AG04449 (cell line): Measurements from ENCODE around the gene OTOGL.

Experiments
- CTCF ChIA-PET: fragments of 350-600 bp; formaldehyde crosslinking; extraction: SDS; loops from one replicate; lab custom pipeline; 2021; ENCODE audit warnings: antibody characterized with exemption; lab: Yijun Ruan, JAX
- POLR2A ChIA-PET: fragments of 400-600, 350-600 bp; formaldehyde crosslinking; extraction: SDS; loops from one replicate; lab custom pipeline; 2020; ENCODE audit warnings: antibody characterized with exemption, inconsistent platforms; lab: Yijun Ruan, JAX
- DNase-seq: peaks from one replicate; pipeline ENCODE4 v3.0.0-alpha.2; 2010; ENCODE audit warnings: low read depth, low spot score
- H3K4me3 ChIP-seq: 2 replicates; pipeline ENCODE4 v1.5.1; 2011; ENCODE audit warnings: low read depth, mild to moderate bottlenecking, control low read depth, low read length
- CTCF ChIP-seq: IDR thresholded peaks from one replicate; pipeline ENCODE4 v1.5.1; 2011; ENCODE audit warnings: mild to moderate bottlenecking, moderate library complexity, low read length, control low read depth, inconsistent platforms; ENCODE audit not compliant: insufficient read depth; ENCODE audit errors: missing control alignments

OTOGL gene

GRCh38 chr12:80161612-80162011 is 62.3 kb downstream of the OTOGL start:
- POLR2A ChIA-PET = no interaction called here
- CTCF ChIA-PET = interaction anchor here (0.9 kb wide), 1 partner anchor 25 kb away, joined by 4 read pairs; no protein-coding TSS in a partner anchor
- H3K4me3 ChIP-seq = no peak overlapping the region
- TF ChIP-seq CTCF = no peak
- no peak for DNase-seq

GRCh38 chr12:80162177-80162576 is 62.8 kb downstream of the OTOGL start:
- DNase-seq = no peak
- ChIA-PET POLR2A (no interaction called here), CTCF (interaction anchor here (0.9 kb wide), 1 partner anchor 25 kb away, joined by 4 read pairs; no protein-coding TSS in a partner anchor)

GRCh38 chr12:80165746-80166145 is 66.4 kb downstream of the OTOGL start:
- POLR2A ChIA-PET = no interaction called here
- CTCF ChIA-PET = interaction anchor here (1.0 kb wide), 1 partner anchor 10 kb away, joined by 3 read pairs; no protein-coding TSS in a partner anchor
- no peak for DNase-seq
- TF ChIP-seq CTCF = no peak
- H3K4me3 ChIP-seq = no peak overlapping the region

More at GRCh38 chr12:80162177-80162576, 62.8 kb downstream of the OTOGL start:
- TF ChIP-seq CTCF = no peak
- no peak overlapping the region for H3K4me3 ChIP-seq

- DNase-seq = no peak
- H3K4me3 ChIP-seq = no peak overlapping the region
- no peak for TF ChIP-seq CTCF
- ChIA-PET POLR2A (interaction anchor here (0.6 kb wide), 1 partner anchor 232 kb away, joined by 3 read pairs; no protein-coding TSS in a partner anchor), CTCF (interaction anchor here (1.0 kb wide), 1 partner anchor 9 kb away, joined by 3 read pairs; no protein-coding TSS in a partner anchor)
These were observed 67.4 kb downstream of the OTOGL start for GRCh38 chr12:80166751-80167150.

GRCh38 chr12:80168936-80169335 is 69.6 kb downstream of the OTOGL start:
- no peak overlapping the region for H3K4me3 ChIP-seq
- no peak for DNase-seq
- TF ChIP-seq CTCF = no peak
- ChIA-PET CTCF (no interaction called here), POLR2A (no interaction called here)

GRCh38 chr12:80170915-80171314 is 71.6 kb downstream of the OTOGL start:
- no peak for TF ChIP-seq CTCF
- no peak for DNase-seq
- ChIA-PET POLR2A (interaction anchor here (0.7 kb wide), 1 partner anchor 284 kb away, joined by 3 read pairs; no protein-coding TSS in a partner anchor), CTCF (no interaction called here)
- H3K4me3 ChIP-seq = no peak overlapping the region
